ENCODE results near the gene PTEN. TPM values are rescaled to one million over a fixed set of nuclear protein-coding genes. Genes with fewer than 3 reads are reported as not detected.

The PTEN gene
- total and polyA plus RNA-seq, 9 of the 15 experiments (the other 6 are each of a cell fraction or from before 2014, with no cell fraction given), result 8.4 to 56.9 (median 22.2) TPM

DNA sequence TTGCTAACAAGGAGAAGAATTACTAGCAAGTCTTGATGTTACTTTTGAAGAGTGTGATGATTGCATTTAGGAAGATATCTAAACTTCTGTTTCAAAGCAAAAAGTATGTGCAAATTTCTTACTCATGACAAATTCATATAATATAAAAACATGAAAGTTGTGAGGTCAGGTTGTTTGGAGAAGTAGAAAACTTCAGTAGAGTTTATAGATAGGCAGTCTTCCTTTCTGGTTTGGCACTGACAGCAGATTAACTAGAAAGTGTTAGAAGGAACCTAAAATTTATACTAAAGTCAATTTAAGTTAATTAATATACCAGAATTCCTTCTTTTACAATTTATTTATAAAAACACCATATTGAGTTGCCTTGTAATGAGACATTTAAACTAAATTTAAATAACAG lies 16.9 kb downstream of the PTEN start:
- Histone ChIP-seq H3K4me2 (ENCODE audit: insufficient read depth, low read length) (no peak overlapping the region), H3K79me2 (ENCODE audit: control insufficient read depth, insufficient read depth, low read length) (peaks cover 67% of the 10 kb centered on the region), H3K9me3 (replicated peaks; ENCODE audit: control insufficient read depth, insufficient read depth, low read depth, low read length) (no peaks in the 10 kb centered on the region), H3K36me3 (ENCODE audit: control insufficient read depth, insufficient read depth, low read length) (peaks cover 2% of the 10 kb centered on the region; the same call in 1 of the 3 replicates), H3K27ac (ENCODE audit: extremely low read depth, low read depth, low read length) (peak overlapping the region; percentile 73; the same call in 2 of the 3 replicates), H2AFZ (ENCODE audit: low read depth, low read length) (no peak overlapping the region), H3K27me3 (ENCODE audit: control insufficient read depth in 2 of 2, insufficient read depth in 2 of 2, low read length in 2 of 2) (no peaks in the 10 kb centered on the region), H3K4me1 (replicated peaks in 1 of 2; ENCODE audit: control insufficient read depth in 2 of 2, insufficient read depth in 2 of 2, low read length in 2 of 2) (no peaks in the 10 kb centered on the region; a peak in 1 of 5 replicates), H3K9ac (ENCODE audit: insufficient read depth in 1 of 2, low read depth in 2 of 2, low read length in 2 of 2) (peak overlapping the region in 1 of 2 experiments; percentile 65; a peak in 2 of 4 replicates), H4K20me1 (replicated peaks; ENCODE audit: control insufficient read depth, insufficient read depth, low read length) (no peaks in the 10 kb centered on the region), H3K9me1 (ENCODE audit: control insufficient read depth, insufficient read depth, low read length) (no peaks in the 10 kb centered on the region), H3K4me3 (no peak overlapping the region)
- BruUV-seq (replicated peaks), result no TSS peak
- ATAC-seq, result no peak
- DNase-seq (ENCODE audit: extremely low read depth in 1 of 4, low spot score in 3 of 4), result no peak
- ChIA-PET CTCF (ENCODE audit: low intra/inter-chr PET ratio) (no interaction called here), POLR2A (no interaction called here)
- in situ Hi-C loops (cut with MboI), result no loop called here
- FAIRE-seq, result no peak
- intact Hi-C loops (cut with micrococcal nuclease), result no loop called here
- TF ChIP-seq, protein P1, sequence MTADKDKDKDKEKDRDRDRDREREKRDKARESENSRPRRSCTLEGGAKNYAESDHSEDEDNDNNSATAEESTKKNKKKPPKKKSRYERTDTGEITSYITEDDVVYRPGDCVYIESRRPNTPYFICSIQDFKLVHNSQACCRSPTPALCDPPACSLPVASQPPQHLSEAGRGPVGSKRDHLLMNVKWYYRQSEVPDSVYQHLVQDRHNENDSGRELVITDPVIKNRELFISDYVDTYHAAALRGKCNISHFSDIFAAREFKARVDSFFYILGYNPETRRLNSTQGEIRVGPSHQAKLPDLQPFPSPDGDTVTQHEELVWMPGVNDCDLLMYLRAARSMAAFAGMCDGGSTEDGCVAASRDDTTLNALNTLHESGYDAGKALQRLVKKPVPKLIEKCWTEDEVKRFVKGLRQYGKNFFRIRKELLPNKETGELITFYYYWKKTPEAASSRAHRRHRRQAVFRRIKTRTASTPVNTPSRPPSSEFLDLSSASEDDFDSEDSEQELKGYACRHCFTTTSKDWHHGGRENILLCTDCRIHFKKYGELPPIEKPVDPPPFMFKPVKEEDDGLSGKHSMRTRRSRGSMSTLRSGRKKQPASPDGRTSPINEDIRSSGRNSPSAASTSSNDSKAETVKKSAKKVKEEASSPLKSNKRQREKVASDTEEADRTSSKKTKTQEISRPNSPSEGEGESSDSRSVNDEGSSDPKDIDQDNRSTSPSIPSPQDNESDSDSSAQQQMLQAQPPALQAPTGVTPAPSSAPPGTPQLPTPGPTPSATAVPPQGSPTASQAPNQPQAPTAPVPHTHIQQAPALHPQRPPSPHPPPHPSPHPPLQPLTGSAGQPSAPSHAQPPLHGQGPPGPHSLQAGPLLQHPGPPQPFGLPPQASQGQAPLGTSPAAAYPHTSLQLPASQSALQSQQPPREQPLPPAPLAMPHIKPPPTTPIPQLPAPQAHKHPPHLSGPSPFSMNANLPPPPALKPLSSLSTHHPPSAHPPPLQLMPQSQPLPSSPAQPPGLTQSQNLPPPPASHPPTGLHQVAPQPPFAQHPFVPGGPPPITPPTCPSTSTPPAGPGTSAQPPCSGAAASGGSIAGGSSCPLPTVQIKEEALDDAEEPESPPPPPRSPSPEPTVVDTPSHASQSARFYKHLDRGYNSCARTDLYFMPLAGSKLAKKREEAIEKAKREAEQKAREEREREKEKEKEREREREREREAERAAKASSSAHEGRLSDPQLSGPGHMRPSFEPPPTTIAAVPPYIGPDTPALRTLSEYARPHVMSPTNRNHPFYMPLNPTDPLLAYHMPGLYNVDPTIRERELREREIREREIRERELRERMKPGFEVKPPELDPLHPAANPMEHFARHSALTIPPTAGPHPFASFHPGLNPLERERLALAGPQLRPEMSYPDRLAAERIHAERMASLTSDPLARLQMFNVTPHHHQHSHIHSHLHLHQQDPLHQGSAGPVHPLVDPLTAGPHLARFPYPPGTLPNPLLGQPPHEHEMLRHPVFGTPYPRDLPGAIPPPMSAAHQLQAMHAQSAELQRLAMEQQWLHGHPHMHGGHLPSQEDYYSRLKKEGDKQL (CRISPR knock-in tag; IDR thresholded peaks at IDR 0.05; ENCODE audit: borderline replicate concordance), result no peak
- TF ChIP-seq, protein P2, sequence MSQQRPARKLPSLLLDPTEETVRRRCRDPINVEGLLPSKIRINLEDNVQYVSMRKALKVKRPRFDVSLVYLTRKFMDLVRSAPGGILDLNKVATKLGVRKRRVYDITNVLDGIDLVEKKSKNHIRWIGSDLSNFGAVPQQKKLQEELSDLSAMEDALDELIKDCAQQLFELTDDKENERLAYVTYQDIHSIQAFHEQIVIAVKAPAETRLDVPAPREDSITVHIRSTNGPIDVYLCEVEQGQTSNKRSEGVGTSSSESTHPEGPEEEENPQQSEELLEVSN (IDR thresholded peaks at IDR 0.05; ENCODE audit: borderline replicate concordance in 1 of 2, extremely low read depth in 1 of 2, insufficient read depth in 1 of 2, insufficient read length in 1 of 2, low read depth in 1 of 2, low read length in 1 of 2, poor library complexity in 1 of 2, severe bottlenecking in 1 of 2), result no peak
- no peak for TF ChIP-seq ZNF12 (CRISPR knock-in tag; IDR thresholded peaks at IDR 0.05)
- no peak for TF ChIP-seq ZNF589 (CRISPR knock-in tag; IDR thresholded peaks at IDR 0.05; ENCODE audit: low read depth)
- no peak for TF ChIP-seq U2AF2 (optimal IDR thresholded peaks at IDR 0.05; ENCODE audit: low read depth, low read length)

Measured in K562 (cell line).